HCT116 (cell line): ENCODE results near the gene ARID5B. TPM values are rescaled to one million over a fixed set of nuclear protein-coding genes. Genes with fewer than 3 reads are reported as not detected.

ENCODE experiments used
- ATAC-seq: fragments of 200-7000 bp; cut with Tn5 transposase; 2 replicates; pipeline ENCODE4 v1.9.1; 2020; ENCODE audit warnings: mild to moderate bottlenecking, moderate library complexity
- BruUV-seq: library from RNA; stranded (reverse); fragments of 400-500 nt; replicated peaks from 2 replicates; lab custom pipeline; 2021; lab: Mats Ljungman, UMichigan
- CTCF ChIA-PET: fragments of 300-600 bp; sonication (Branson Sonifier 250); formaldehyde crosslinking; loops from one replicate; lab custom pipeline; 2021; ENCODE audit warnings: antibody characterized with exemption; lab: Charles Lee
- POLR2A ChIA-PET: fragments of 300-600, 350-600 bp; sonication (Branson Sonifier 250); formaldehyde crosslinking; loops from one replicate; lab custom pipeline; 2021; ENCODE audit warnings: antibody characterized with exemption; lab: Charles Lee
- RAD21 ChIA-PET, 2 experiments: fragments of 300-600 bp; sonication (Branson Sonifier 250); formaldehyde crosslinking; loops; one replicate each; lab custom pipeline; 2023; ENCODE audit warnings: low total read pairs in 2 of 2; ENCODE audit not compliant: uncharacterized antibody in 2 of 2, unreplicated experiment in 2 of 2, low non-redundant PET in 1 of 2; lab: Charles Lee
- DNase-seq: peaks from one replicate; pipeline ENCODE4 v3.0.0-alpha.2; 2010; ENCODE audit warnings: low read depth, low spot score
- H2AFZ ChIP-seq: fragments of 200-600 bp; shearing (Covaris generic), sonication (generic); 2 replicates; pipeline ENCODE4 v1.6.1; 2017; ENCODE audit warnings: low read depth, mixed run types, mixed read lengths, antibody characterized with exemption, low read length; ENCODE audit not compliant: poor library complexity, severe bottlenecking
- H3K27ac ChIP-seq: 2 replicates; pipeline ENCODE4 v1.5.1; 2012; ENCODE audit warnings: low read depth, low read length
- H3K27me3 ChIP-seq: fragments of 200-600 bp; sonication (generic); 2 replicates; pipeline ENCODE4 v1.6.1; 2016; ENCODE audit warnings: mixed run types, low read length, mixed read lengths; ENCODE audit not compliant: insufficient read depth
- H3K36me3 ChIP-seq, 2 experiments: fragments of 200-500 bp in 1 of 2; fragments of 200-600 bp in 1 of 2; sonication (Bioruptor generic) in 1 of 2; sonication (generic) in 1 of 2; 2 replicates each; pipeline versions ENCODE4 v1.5.1 to v1.6.1; 2014 to 2016; ENCODE audit warnings: low read length in 2 of 2, inconsistent platforms in 1 of 2, mixed read lengths in 1 of 2, mixed run types in 1 of 2; ENCODE audit not compliant: insufficient read depth in 2 of 2, control insufficient read depth in 1 of 2
- H3K4me1 ChIP-seq, 2 experiments: fragments of 200-600 bp in 1 of 2; sonication (generic) in 1 of 2; 2 replicates each; pipeline versions ENCODE4 v1.5.1 to v1.6.1; 2012 to 2017; ENCODE audit warnings: low read length in 2 of 2, inconsistent platforms in 1 of 2, mild to moderate bottlenecking in 1 of 2, mixed read lengths in 1 of 2, mixed run types in 1 of 2, moderate library complexity in 1 of 2; ENCODE audit not compliant: insufficient read depth in 2 of 2, control insufficient read depth in 1 of 2
- H3K4me2 ChIP-seq: fragments of 200-600 bp; sonication (generic); 2 replicates; pipeline ENCODE4 v1.6.1; 2017; ENCODE audit warnings: mixed run types, low read length, mixed read lengths
- H3K4me3 ChIP-seq, 2 experiments: fragments of 200-600 bp in 1 of 2; sonication (generic) in 1 of 2; replicated peaks in 1 of 2; 2 replicates each; pipeline ENCODE4 v1.5.1; 2011 to 2016; ENCODE audit warnings: low read length in 2 of 2, control low read depth in 1 of 2, low read depth in 1 of 2, mild to moderate bottlenecking in 1 of 2, mixed read lengths in 1 of 2, mixed run types in 1 of 2
- H3K79me2 ChIP-seq: fragments of 200-600 bp; sonication (generic); 2 replicates; pipeline ENCODE4 v1.6.1; 2017; ENCODE audit warnings: mild to moderate bottlenecking, mixed run types, low read length, moderate library complexity, mixed read lengths; ENCODE audit not compliant: insufficient read depth
- H3K9ac ChIP-seq: fragments of 200-600 bp; sonication (generic); 2 replicates; pipeline ENCODE4 v1.6.1; 2016; ENCODE audit warnings: low read length, mixed read lengths
- H3K9me2 ChIP-seq: fragments of 200-600 bp; sonication (generic), shearing (Covaris generic); 2 replicates; pipeline ENCODE4 v1.6.1; 2017; ENCODE audit warnings: mixed run types, mild to moderate bottlenecking, moderate library complexity; ENCODE audit not compliant: insufficient read depth
- H3K9me3 ChIP-seq, 2 experiments: fragments of 200-500 bp in 1 of 2; fragments of 200-600 bp in 1 of 2; sonication (Bioruptor generic) in 1 of 2; sonication (generic) in 1 of 2; 2 replicates each; pipeline ENCODE4 v1.6.1; 2014 to 2017; ENCODE audit warnings: low read length in 2 of 2, mixed read lengths in 2 of 2, inconsistent platforms in 1 of 2, low read depth in 1 of 2, mild to moderate bottlenecking in 1 of 2, mixed run types in 1 of 2, moderate library complexity in 1 of 2; ENCODE audit not compliant: control insufficient read depth in 1 of 2, insufficient read depth in 1 of 2
- H4K20me1 ChIP-seq: fragments of 200-600 bp; sonication (generic), shearing (Covaris generic); 2 replicates; pipeline ENCODE4 v1.6.1; 2017; ENCODE audit warnings: mixed run types, mild to moderate bottlenecking, moderate library complexity; ENCODE audit not compliant: insufficient read depth
- ATF3 ChIP-seq: IDR thresholded peaks from 2 replicates; pipeline ENCODE4 v1.6.1; 2012
- EZH2 ChIP-seq: fragments of 200-600 bp; sonication (generic); IDR thresholded peaks from 2 replicates; pipeline ENCODE4 v1.6.1; 2017; ENCODE audit warnings: antibody characterized with exemption, mixed run types
- REST ChIP-seq: IDR thresholded peaks from 2 replicates; pipeline ENCODE4 v1.6.1; 2012; ENCODE audit warnings: low read depth
- SIN3A ChIP-seq: IDR thresholded peaks from 2 replicates; pipeline ENCODE4 v1.6.1; 2012; ENCODE audit warnings: low read depth
- SP1 ChIP-seq: IDR thresholded peaks from 2 replicates; pipeline ENCODE4 v1.6.1; 2012; ENCODE audit warnings: low read depth
- intact Hi-C: fragments of 100-400 bp; cut with micrococcal nuclease; formaldehyde crosslinking; loops from 2 replicates; pipeline ENCODE4 v1.10.0; 2022
- total RNA-seq: library from RNA; stranded (reverse); gene quantifications from one replicate; pipeline ENCODE4 v1.2.1, GENCODE V29; 2021; ENCODE audit not compliant: unreplicated experiment

ARID5B gene
- total RNA-seq, 1 experiment from 2014 or later, result 4.7 TPM

GRCh38 chr10:62047960-62048383, 146.5 kb downstream of the ARID5B start:
- no peak overlapping the region for H3K9ac ChIP-seq
- no peaks in the 10 kb centered on the region for H3K79me2 ChIP-seq

More at GRCh38 chr10:62047960-62048383, 146.5 kb downstream of the ARID5B start:
- Histone ChIP-seq H4K20me1 (no peaks in the 10 kb centered on the region), H3K4me1 (peaks cover 0 to 22% of the 10 kb centered on the region in 2 experiments; a peak in 3 of 4 replicates), H3K9me2 (no peaks in the 10 kb centered on the region), H3K4me3 (no peak overlapping the region), H3K9me3 (no peaks in the 10 kb centered on the region), H3K27me3 (no peaks in the 10 kb centered on the region)
- ChIA-PET RAD21 (no interaction called here), POLR2A (no interaction called here), CTCF (interaction anchor here (2.9 kb wide), 1 partner anchor 9 kb away, joined by 13 read pairs; no protein-coding TSS in a partner anchor)
- BruUV-seq, result no TSS peak
- intact Hi-C loops, result no loop called here
- no peak for DNase-seq
- no peak for TF ChIP-seq REST
- no peak for TF ChIP-seq ATF3
- no peak for TF ChIP-seq SIN3A
- TF ChIP-seq SP1, result no peak
- TF ChIP-seq EZH2, result no peak
- TF ChIP-seq, all 23 proteins: peak for 0
- ATAC-seq, result no peak
- Histone ChIP-seq H3K36me3 (peaks cover 0 to 4% of the 10 kb centered on the region in 2 experiments; a peak in 2 of 4 replicates), H2AFZ (no peak overlapping the region), H3K4me2 (no peak overlapping the region), H3K27ac (no peak overlapping the region)
